NCI-H1105 (cell line): ENCODE data around the gene DTWD2.
"Not testable (repeated sequence)": the region's sequence is repeated elsewhere in the genome, so short reads cannot be mapped to it uniquely, and the experiment has no call there.

Experiments used
- DNase-seq: peaks from one replicate; lab custom pipeline; 2025; lab: John Stamatoyannopoulos, UW

Gene DTWD2

DNA sequence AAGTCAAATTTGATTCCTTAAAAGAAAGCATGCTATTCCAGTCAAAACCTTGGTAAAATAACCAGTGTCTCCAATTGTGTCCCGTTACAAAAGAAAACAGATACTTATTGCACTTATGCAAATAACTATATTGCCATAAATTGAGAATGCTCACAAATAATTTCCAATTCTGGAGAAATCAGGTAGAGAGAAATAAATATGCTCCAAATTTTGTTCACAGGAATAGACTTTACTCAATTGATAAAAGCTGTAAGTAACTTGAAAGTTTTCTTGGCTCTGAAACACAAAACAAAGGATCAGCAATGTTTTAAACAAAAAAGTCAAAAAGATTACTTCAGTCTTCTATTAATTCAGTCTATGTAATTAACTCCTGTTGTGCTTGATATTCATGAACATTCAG lies 7.8 kb upstream of the DTWD2 start:
- no peak for DNase-seq

DNA sequence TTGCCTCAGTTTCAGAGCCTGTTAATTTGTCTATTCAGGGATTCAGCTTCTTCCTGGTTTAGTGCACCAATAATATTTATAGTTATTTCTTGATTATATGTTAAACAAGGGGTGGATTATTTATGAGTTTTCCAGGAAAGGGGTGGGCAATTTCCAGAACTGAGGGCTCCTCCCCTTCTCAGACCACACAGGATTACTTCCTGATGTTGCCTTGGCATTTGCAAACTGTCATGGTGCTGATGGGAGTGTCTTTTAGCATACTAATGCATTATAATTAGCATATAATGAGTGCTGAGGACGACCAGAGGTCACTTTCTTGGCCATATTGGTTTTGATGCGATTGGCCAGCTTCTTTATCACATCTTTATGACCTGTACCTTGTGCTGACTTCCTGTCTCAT lies 6.2 kb upstream of the DTWD2 start:
- DNase-seq, result no peak

DNA sequence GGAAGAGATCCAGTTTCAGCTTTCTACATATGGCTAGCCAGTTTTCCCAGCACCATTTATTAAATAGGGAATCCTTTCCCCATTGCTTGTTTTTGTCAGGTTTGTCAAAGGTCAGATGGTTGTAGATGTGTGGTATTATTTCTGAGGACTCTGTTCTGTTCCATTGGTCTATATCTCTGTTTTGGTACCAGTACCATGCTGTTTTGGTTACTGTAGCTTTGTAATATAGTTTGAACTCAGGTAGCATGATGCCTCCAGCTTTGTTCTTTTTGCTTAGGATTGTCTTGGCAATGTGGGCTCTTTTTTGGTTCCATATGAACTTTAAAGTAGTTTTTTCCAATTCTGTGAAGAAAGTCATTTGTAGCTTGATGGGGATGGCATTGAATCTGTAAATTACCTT lies 4.8 kb upstream of the DTWD2 start:
- DNase-seq, result not testable (repeated sequence)

DNA sequence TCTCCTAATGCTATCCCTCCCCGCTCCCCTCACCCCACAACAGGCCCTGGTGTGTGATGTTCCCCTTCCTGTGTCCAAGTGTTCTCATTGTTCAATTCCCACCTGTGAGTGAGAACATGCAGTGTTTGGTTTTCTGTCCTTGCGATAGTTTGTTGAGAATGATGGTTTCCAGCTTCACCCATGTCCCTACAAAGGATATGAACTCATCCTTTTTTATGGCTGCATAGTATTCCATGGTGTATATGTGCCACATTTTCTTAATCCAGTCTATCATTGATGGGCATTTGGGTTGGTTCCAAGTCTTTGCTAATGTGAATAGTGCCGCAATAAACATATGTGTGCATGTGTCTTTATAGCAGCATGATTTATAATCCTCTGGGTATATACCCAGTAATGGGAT lies 3.7 kb upstream of the DTWD2 start:
- DNase-seq, result not testable (repeated sequence)

DNA sequence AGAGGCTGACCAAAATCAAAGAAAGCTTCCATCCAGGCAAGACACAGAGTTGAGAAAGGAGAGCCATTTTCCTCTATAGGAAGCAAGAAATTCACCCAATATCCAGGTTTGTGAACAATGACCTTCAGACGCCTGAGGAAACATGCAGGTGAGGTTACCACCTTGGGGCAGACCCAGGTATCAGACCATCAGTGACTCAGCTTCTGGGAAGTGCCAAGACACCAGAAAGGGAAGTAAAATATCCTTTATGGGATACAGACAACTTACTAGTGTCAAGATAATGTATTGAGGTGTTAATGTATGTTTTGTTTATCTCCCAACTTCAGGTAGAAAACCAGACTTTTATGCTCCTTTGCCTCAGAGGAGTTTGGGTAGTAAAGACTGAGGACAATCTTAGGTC lies 2.2 kb upstream of the DTWD2 start:
- DNase-seq, result no peak

DNA sequence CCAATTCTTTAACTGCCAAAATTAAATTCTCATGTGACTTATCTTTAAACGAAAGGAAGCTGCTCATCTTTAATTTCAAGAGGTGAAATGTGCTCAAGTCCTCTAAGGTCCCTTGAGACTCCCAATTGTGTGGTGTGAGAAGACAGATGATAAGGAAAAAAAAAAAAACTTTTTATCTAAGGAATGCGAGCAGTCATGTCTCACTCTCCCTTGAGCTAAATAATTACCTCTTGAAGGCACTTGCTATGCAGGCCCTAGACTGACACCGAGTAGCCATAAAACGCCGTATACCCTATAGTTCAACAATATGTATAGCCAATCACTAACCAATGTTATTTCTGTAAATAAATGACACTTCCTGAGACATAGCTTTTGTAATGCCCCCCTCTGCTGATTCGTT lies 1.5 kb upstream of the DTWD2 start:
- DNase-seq, result no peak

DNA sequence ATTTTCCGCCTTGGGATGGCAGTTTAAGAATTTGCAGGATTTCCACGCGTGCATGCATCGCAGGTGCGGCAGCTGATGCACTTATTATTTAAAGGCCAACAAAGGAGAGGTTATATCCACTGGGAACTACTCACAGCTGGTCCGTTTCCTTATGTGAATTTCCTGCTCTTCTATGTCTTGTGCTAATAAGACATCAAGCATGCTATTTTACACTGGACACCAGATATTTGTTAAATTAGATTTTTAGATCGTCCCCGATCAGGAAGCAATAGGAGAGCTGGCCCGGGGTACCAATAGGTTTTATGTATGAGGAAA lies 476 bp upstream of the DTWD2 start:
- no peak for DNase-seq

DNA sequence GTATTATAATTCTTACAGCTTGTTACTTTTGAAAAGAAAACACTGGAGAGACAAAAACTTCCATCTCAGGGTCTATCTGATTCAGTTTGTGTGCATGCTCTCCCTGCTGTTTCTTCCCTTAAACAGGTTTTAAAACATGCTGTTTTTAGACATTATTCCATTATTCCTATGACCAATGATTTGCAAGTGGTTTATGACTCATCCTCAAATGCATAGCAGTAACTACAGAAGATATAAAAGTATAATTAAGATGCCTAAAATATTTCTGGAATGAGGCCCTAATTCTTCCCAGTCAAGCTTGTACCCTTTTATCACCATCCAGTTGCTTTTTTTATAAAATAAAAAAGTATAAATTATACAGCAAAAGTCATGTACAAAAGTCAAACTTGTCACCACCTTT lies 3.7 kb downstream of the DTWD2 start:
- DNase-seq, result no peak

DNA sequence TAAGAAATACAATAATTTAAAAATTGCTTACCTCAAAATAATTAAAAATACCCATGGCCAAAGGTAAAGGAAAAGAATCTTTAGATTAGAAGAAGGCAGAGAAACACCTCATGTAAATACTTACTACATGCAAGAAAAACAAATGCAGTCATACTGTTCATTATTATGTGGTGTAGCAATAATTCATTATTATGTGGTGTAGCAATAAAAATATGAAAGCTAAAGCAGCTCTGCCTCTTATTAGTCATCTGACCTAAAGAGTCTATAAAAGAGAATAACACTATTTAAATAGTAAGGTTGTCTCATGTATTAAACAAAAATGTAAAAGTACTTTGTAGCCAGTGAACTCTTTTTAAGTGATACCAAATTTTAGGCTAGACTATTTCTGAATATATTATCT lies 6.6 kb downstream of the DTWD2 start:
- no peak for DNase-seq

DNA sequence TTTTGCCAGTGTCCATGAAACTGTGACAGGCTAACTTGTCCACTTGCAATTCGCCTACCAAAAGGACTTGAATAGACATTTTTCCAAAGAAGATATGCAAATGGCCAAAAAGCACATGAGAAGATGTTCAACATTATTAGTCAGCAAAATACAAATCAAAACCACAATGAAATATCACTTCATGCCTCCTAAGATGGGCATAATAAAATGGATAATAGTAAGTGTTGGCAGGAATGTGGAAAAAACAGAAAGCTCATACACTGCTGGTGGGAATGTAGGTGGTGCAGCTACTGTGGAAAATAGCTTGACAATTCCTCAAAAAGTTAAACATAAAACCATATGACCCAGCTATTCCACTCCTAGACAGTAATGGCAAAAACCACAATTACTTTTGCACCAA lies 7.9 kb downstream of the DTWD2 start:
- DNase-seq, result no peak

DNA sequence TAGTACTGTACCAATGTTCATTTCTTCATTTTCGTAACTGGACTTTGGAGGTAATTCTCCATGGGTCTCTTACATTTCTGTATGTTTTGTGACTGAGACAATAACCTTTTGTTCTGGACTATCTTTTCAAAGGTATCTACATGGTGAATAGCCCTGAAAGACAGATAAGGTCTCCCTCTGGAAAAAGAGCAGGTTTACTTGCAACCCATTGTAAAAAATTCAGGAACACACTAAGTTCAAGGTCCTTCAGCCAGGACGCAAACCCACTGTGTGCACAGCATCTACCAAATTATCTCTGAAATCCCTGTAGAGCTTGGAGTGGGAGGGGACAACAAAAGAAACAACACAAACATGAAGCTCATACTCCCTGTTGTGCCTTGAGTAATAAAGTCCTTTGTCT lies 8.3 kb downstream of the DTWD2 start:
- no peak for DNase-seq

DNA sequence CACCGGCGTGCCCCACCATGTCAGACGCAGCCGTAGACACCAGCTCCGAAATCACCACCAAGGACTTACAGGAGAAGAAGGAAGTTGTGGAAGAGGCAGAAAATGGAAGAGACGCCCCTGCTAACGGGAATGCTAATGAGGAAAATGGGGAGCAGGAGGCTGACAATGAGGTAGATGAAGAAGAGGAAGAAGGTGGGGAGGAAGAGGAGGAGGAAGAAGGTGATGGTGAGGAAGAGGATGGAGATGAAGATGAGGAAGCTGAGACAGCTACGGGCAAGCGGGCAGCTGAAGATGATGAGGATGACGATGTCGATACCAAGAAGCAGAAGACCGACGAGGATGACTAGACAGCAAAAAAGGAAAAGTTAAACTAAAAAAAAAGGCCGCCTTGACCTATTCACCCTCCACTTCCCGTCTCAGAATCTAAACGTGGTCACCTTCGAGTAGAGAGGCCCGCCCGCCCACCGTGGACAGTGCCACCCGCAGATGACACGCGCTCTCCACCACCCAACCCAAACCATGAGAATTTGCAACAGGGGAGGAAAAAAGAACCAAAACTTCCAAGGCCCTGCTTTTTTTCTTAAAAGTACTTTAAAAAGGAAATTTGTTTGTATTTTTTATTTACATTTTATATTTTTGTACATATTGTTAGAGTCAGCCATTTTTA lies 14.4 kb downstream of the DTWD2 start:
- DNase-seq, result not testable (repeated sequence)

DNA sequence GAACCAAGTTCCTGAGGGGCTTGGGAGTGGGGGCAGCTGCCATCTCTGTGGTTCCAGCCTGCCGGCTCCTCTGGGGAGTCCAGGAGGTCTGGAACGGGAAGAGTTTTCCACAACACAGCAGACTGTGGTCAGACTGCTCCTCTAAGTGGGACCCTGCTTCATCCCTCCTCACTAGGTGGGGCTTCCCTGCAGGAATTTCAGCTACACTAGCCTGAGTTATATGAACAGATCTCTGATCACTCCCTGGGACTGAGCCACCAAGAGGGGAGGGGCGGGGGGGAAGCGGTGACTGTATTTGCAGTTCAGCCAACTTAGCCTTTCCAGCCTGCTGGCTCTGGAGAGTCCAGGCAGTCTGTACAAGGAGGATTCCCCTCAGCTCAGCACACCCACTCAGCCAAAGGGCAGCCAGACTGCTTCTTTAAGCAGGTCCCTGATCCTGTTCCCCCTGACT lies 19.4 kb downstream of the DTWD2 start:
- DNase-seq, result no peak

DNA sequence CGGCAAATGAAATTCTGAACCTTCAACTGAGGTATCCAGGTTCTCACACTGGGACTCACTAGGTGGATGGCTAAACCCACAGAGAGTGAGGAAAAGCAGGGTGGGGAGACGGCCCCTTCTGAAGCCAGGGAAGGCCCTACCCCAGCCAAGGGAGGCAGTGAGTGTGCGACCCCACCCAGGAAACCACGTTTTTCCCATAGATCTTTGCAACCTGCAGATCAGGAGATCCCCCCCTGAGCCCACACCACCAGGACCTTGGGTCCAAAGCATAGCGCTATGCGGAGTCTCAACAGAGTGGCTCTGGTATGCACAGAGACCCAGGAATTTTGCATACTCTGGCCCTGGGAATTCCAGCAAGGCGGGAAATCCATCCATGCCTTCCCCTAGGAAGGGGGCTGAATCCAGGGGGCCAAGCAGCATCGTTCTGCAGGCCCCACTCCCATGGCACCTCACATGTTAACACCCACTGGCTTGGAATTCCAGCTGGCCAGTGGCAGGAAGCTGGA lies 19.9 kb downstream of the DTWD2 start:
- no peak for DNase-seq

DNA sequence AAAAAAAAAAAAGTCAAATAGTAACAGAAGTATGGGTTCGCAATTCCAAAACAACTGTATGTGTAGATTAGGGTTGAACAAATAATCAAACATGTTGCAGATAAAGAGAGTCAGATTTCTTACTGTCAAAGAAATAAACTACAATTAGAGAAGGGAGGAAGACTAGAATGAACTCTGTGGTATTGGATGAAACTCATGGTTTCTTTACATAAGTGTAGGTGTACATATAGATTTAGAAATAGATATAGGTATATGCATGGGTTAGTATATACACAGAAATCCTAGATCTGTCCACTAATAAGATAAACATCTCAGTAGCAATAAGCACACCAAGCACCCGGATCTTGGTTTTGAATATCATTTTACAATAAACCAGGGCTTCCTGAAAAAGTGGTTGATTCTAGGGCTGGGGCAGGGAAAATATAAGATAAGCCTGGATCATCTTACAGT lies 21.3 kb downstream of the DTWD2 start:
- no peak for DNase-seq

DNA sequence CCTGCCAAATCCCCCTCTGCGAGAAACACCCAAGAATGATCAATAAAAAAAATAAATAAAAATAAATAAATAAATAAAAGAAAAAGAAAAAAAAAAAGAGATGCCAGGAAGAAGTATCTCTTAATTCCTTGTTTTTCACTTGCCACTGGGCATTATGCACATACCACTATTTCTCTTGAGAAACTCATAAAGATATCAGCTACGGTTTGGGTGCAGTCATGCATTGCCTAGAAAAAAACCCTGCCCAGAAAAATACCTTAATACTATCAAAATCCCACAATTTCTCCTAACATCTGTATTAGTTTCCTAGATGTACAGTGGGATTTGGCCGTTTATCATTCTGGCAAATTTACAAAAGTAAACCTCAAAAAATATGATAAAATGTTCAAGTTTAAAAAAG lies 22.5 kb downstream of the DTWD2 start:
- no peak for DNase-seq

DNA sequence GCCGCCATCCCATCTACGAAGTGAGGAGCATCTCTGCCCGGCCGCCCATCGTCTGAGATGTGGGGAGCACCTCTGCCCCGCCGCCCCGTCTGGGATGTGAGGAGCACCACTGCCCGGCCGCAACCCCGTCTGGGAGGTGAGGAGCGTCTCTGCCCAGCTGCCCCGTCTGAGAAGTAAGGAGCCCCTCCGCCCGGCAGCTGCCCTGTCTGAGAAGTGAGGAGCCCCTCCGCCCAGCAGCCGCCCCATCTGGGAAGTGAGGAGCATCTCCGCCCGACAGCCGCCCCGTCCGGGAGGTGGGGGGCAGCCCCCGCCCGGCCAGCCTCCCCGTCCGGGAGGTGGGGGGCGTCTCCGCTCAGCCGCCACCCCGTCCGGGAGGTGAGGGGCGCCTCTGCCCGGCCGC lies 23.4 kb downstream of the DTWD2 start:
- not testable (repeated sequence) for DNase-seq

DNA sequence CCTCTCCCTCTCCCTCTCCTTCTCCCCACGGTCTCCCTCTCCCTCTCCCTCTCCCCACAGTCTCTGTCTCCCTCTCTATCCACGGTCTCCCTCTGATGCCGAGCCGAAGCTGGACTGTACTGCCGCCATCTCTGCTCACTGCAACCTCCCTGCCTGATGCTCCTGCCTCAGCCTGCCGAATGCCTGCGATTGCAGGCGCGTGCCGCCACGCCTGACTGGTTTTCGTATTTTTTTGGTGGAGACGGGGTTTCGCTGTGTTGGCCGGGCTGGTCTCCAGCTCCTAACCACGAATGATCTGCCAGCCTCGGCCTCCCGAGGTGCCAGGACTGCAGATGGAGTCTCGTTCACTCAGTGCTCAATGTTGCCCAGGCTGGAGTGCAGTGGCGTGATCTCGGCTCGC lies 24.0 kb downstream of the DTWD2 start:
- DNase-seq, result not testable (repeated sequence)

DNA sequence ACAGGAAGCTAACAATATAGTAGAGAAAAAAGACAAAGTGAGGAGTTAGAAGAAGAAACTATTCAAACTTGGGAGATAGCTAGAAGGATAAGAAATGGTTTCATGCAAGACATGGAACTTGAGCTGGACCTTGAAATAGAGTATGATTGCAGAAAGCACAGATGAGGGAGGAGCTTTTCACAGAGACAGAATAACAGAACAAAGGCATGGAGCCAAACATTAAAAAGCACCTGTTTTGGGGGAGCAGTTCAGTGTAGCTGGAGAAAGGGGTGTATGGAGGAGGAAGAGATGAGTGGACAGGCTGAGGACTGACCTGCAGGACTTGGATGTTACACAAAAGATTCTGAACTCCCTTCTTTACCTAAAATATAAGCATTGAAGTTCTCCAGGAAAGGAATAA lies 25.2 kb downstream of the DTWD2 start:
- DNase-seq, result no peak

DNA sequence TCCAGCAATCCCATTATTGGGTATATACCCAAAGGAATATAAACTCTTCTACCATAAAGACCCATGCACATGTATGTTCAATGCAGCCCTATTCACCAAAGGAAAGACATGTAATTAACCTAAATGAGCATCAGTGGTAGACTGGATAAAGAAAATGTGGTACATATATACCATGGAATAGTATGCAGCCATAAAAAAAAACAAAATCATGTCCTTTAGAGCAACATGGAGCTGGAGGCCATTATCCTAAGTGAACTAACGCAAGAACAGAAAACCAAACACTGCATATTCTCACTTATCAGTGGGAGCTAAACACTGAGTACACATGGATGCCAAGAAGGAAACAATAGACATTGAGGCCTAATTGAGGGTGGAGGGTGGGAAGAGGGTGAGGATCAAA lies 27.8 kb downstream of the DTWD2 start:
- DNase-seq, result no peak

DNA sequence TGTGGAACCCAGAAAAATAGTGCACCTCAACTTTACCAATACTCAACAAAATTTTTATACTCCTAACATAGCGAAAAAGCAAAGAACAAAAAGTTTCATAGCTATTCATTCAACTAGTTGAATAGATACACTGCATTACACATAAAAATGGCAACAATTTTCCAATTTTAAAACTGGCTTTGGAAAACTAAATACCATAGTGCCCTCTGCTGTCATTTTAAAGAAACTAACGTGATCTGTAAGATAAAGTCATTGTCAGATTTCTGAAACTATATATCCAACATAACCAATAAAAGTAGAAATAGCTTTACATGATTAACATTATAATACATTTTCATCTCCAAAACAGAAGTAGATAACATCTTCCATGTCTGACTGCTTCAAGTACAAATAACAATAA lies 31.6 kb downstream of the DTWD2 start:
- DNase-seq, result no peak

DNA sequence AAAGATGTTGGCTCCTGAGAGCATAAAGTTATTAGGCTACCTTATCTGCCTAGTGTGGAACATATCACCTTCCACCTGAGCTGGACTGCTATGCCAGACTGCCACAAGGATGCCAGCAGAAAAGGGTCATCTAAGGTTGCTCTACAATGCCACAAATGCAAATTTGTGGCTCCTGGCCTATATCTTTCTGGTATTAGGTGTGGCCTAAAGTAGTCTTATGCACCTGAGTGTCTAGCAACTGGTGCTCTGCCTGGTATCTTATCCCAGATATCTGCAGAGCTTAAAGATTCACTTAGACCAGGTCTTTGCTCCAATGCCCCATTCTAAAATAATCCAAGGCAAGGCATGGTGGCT lies 34.7 kb downstream of the DTWD2 start:
- DNase-seq, result no peak

DNA sequence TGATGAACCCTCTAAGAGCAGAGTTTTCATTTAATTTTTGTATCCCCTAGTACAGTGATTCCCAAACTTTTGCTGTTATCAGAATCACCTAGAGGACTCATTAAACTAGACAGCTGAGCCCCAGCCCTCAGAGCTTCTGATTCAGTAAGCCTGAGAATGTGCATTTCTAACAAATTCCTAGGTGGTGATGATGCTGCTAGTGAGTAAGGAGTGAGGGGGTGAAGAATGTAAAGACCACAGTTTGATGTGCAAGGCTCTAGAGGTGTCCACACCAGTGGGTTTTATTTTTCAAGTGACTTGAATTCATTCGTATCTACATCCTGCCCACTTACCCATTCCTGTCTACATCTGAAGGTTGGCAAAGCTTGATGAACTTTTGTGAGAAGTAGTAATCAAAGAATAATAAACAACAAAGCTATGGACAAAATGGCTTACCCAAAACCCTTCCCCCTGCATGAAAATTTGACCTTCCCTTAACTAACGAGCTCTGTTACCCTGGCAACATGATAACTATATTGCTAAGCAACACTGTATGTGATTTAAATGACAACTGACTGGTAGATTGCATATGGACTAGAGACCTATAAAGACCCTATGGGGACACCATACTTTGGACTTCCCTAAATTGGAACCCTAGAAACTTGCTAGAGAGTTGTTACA lies 35.2 kb downstream of the DTWD2 start:
- DNase-seq, result no peak

DNA sequence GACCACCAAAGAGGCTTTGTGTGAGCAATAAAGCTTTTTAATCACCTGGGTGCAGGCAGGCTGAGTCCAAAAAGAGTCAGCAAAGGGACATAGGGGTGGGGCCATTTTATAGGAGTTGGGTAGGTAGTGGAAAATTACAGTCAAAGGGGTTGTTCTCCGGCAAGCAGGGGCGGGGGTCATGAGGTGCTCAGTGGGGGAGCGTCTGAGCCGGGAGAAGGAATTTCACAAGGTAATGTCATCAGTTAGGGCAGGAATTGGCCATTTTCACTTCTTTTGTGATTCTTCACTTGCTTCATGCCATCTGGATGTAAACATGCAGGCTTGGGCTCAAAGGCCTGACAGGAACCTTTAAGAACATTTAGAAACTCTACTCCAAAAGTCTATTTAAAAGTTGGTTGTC lies 36.0 kb downstream of the DTWD2 start:
- not testable (repeated sequence) for DNase-seq
